WI38 (cell line): Measurements from ENCODE around the gene ADAMTS18.

ENCODE experiments used
- H3K4me3 ChIP-seq: 2 replicates; pipeline ENCODE4 v1.5.1; 2011; ENCODE audit warnings: low read depth, mild to moderate bottlenecking, control low read depth, low read length
- CTCF ChIP-seq: IDR thresholded peaks from 2 replicates; pipeline ENCODE4 v1.5.1; 2012; ENCODE audit warnings: low read depth, mild to moderate bottlenecking, control low read depth, low read length

ADAMTS18 gene

GRCh38 chr16:77308163-77308561 lies 126.7 kb downstream of the ADAMTS18 start:
- no peak overlapping the region for H3K4me3 ChIP-seq
- no peak for TF ChIP-seq CTCF

GRCh38 chr16:77307426-77308162 lies 127.2 kb downstream of the ADAMTS18 start:
- no peak overlapping the region for H3K4me3 ChIP-seq
- TF ChIP-seq CTCF, result no peak

GRCh38 chr16:77306075-77306474 lies 128.8 kb downstream of the ADAMTS18 start:
- TF ChIP-seq CTCF, result no peak
- H3K4me3 ChIP-seq, result no peak overlapping the region

- no peak overlapping the region for H3K4me3 ChIP-seq
- no peak for TF ChIP-seq CTCF
Measured at GRCh38 chr16:77304877-77305276, 130.0 kb downstream of the ADAMTS18 start.

- no peak for TF ChIP-seq CTCF
- no peak overlapping the region for H3K4me3 ChIP-seq
Measured at GRCh38 chr16:77304134-77304533, 130.7 kb downstream of the ADAMTS18 start.

- TF ChIP-seq CTCF, result no peak
- H3K4me3 ChIP-seq, result no peak overlapping the region
Measured at GRCh38 chr16:77302674-77303073, 132.2 kb downstream of the ADAMTS18 start.

GRCh38 chr16:77302249-77302648 lies 132.6 kb downstream of the ADAMTS18 start:
- no peak for TF ChIP-seq CTCF
- H3K4me3 ChIP-seq, result no peak overlapping the region
